Measurements from ENCODE around the gene MSL1.
A peak's percentile ranks its signal among the peaks of the same experiment; 100 is the strongest.

The MSL1 gene

GRCh38 chr17:40121181-40122135 lies at the start of gene MSL1:
TSS of gene MSL1 (plus strand) at chr17:40121971. CDS start at chr17:40122613, 642 bp downstream.
- DNase-seq (ENCODE audit: low read depth in 2 of 2), result peak; percentile 69 to 79

GRCh38 chr17:40072040-40072734 lies 49.6 kb upstream of the MSL1 start:
- DNase-seq (ENCODE audit: low read depth in 2 of 2), result no peak

GRCh38 chr17:40072735-40073346 lies 48.9 kb upstream of the MSL1 start:
- no peak for DNase-seq (ENCODE audit: low read depth in 2 of 2)

DNA sequence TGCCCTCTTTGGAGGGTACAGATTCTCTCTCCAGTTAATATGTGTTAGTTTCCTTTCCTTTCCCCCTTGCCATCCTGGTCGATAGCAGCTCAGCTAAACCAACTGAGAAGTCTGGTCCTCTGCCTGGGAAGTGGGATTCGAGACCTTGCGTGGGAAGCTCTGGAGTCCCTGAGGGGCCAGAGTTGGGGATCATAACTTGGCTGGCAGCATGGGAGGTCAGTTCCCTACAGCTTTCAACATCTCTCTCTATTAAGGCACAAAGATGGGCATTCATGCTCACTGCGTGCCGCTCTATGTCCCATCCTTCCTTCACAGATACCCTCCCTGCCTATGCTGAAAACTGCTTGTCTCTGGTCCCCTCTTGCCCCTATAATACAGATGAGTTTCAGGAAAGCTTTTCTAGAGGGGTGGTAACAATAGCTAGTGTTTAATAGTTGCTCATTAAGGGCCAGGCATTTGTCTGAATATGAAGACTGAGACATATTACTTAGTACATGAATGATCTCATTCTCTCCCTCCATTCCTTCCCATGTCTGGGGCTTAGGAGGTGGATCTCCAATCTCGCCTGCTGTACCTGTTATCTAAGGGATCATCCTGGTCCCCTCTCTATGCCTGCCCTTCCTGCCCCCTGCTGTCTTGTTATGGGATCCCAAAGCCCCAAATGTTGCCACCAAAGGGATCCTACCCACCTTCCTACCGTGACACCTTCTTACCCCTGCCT lies 48.2 kb upstream of the MSL1 start:
- no peak for DNase-seq (ENCODE audit: low read depth in 2 of 2)

GRCh38 chr17:40074175-40074512 lies 47.6 kb upstream of the MSL1 start:
- no peak for DNase-seq (ENCODE audit: low read depth in 2 of 2)

- no peak for DNase-seq (ENCODE audit: low read depth in 2 of 2)
Measured at GRCh38 chr17:40074871-40075200, 46.9 kb upstream of the MSL1 start.

DNA sequence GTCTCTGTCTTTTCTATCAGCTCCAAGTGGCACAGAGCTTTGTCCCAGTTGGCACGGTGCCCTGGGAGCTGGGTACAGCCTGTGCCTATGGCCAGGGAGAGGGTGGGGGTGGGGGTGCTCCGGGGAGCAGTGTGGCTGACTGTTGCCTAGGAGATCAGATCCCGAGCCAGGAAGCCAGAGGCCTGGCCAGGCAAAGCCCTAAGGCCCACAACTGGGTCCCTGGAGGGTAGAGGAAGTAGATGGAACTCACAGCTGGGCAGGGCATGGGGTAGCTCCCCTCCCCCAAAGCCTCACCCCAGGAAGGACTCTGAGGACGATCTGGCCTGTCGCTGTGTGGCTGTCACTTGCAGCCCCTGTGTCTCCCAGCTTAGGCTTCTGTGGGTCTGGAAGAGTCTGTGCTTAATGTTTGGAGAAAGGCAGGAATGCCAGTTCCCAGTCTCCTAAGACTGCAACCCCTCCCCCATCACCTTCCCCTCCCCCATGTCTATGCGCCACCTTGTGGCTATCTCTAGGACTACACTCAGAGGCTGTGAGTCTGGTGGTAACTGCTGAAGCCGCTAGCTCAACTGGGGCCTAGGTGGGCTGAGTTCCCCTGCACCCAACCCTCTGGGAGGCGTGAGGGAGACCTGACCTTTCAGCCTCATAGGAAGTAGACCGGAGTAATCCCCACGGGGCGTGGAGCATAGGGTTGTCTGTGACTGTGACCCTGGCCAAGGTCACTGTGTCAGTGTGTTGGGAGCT lies 46.4 kb upstream of the MSL1 start:
- DNase-seq (ENCODE audit: low read depth in 2 of 2), result peak; percentile 47 to 64

DNA sequence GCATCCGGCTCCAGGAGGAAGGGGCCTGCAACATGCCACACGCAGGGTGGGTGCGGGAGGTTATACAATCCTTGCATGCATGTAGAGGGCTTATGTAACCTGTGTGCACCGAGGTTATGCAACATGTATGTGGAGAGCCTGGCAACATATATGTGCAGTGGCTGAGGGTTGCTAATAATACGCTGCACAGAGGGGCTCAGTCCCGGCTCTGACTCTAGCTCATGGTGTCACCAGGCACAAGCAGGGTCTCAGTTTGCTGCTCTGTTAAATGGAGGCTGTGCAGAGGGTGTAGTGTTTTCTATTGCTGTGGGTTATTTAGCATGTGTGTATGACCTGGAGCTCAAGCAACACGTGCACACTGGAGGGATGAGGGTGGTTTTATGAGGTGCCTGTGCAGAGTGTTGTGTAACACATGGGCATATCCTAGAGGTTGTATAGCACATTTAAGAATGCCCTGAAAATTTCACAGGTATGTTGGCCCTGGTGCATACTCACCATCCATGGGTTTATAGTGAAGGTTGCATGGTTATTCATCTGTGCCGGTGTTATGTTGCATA lies 45.8 kb upstream of the MSL1 start:
- no peak for DNase-seq (ENCODE audit: low read depth in 2 of 2)

GRCh38 chr17:40076591-40076990 lies 45.2 kb upstream of the MSL1 start:
- no peak for DNase-seq (ENCODE audit: low read depth in 2 of 2)

- DNase-seq (ENCODE audit: low read depth in 2 of 2), result no peak
Measured at GRCh38 chr17:40079545-40079944, 42.2 kb upstream of the MSL1 start.

- DNase-seq (ENCODE audit: low read depth in 2 of 2), result no peak
Measured at GRCh38 chr17:40084477-40084876, 37.3 kb upstream of the MSL1 start.

DNA sequence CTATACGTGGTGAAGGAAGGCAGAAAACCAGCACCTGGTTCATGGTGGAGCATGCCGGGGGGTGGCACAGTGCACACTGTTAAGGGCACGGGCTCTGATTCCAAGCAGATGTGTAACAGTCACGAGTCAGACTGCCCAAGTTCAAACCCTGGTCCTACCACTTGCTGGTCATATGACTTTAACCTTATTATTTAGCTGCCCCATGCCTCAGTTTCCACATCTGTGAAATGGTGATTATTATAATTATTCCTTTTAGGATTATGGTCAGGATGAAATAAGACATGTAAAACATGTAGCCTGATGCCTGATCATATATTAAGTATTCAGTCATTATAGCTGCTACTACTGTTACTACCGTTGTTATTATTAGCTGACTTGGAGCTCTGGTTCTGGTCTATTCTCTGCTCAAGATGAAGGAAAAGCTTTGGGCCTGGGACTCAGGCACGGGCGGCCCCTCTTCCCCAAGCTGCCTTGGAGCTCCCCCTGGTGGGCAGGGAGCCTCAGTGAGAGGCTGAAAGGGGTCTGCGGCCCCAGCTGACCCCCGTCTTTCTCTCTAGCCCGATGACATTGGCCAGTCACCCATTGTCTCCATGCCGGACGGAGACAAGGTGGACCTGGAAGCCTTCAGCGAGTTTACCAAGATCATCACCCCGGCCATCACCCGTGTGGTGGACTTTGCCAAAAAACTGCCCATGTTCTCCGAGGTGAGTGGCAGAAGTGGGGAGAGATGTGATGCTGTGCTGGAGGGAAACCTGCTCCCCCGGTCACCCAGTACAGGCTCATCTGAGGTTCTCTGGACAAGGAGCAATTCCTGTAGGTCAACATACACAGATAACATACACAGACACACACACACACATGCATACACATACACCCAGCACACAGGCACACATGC lies 35.4 kb upstream of the MSL1 start:
- DNase-seq (ENCODE audit: low read depth in 2 of 2), result peak in 1 of 2 donors; percentile 51

GRCh38 chr17:40087049-40087794 lies 34.5 kb upstream of the MSL1 start:
- DNase-seq (ENCODE audit: low read depth in 2 of 2), result no peak

GRCh38 chr17:40087903-40088718 lies 33.7 kb upstream of the MSL1 start:
- DNase-seq (ENCODE audit: low read depth in 2 of 2), result no peak

DNA sequence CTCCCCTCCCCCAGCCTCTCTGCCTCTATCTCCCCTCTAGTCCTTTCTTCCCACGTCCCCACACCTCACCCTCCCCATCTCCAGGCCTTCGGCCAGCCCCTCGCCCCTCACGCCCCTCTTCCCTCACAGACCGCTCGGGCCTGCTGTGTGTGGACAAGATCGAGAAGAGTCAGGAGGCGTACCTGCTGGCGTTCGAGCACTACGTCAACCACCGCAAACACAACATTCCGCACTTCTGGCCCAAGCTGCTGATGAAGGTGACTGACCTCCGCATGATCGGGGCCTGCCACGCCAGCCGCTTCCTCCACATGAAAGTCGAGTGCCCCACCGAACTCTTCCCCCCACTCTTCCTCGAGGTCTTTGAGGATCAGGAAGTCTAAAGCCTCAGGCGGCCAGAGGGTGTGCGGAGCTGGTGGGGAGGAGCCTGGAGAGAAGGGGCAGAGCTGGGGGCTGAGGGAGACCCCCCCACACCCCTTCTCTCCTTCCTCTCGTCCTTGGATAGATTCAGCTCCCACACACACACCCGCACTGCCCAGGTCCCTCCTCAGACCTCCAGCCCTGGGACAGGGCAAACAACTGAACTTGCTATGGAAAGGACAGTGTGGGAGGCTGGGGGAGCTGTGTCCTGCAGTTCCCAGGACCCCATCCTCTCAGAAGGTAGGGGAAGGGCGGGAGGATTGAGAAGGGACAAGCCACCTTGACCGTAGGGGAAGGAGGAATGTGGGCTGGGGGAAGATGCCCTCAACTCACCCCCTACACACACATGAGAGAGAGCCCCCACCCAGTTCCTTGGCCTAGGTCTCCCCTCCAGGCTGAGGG lies 32.5 kb upstream of the MSL1 start:
- no peak for DNase-seq (ENCODE audit: low read depth in 2 of 2)

DNA sequence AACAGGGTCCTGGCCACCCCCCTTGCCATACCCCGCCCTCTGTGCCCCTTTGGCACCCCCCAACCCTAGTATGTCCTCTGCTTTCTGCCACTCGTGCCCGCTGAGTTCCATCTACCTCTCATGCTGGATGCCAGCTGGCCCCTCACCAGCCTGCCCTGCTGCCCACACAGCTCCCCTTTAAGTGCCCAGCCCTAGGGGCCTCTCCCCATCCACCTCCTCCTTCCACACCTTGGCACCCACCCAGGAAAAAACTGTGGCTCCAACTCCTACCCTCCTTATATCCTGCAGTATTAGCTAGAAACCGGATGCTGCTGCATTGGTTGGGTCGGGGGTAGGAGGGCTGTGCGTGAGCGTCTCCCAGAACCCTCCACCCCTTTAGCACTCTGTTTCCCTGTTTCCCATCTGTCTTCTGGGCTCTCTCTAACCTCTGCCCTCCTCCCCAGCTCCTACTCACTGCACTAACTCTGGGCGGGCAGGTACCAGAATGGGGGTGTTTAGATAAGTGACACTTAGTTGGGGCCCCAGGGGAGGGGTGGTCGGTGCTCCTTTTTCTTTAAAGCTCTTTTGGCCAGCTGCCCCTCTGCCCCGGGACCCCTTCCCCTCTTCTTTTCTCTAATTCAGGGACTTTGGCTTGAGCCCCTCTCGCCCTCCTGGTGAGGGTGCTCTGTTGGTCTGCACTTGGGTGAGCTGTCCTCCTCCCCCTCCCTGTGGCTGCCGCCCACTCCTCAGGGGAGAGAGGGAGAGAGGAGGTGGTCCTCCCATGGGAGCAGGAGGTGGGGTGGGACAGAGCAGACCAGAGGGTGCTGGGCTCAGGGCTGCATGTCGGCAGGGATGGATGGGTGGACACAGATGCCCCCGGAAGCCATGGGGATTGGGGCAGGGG lies 31.3 kb upstream of the MSL1 start:
- DNase-seq (ENCODE audit: low read depth in 2 of 2), result no peak

Measured in stimulated activated CD4-positive, alpha-beta T cell treated with anti-CD3 and anti-CD28 coated beads, Interleukin-1b, Interleukin-23, amount 100 ng/mL, for 1 hour (primary cell).